ENCODE data around the gene SV2B.

SV2B gene

DNA sequence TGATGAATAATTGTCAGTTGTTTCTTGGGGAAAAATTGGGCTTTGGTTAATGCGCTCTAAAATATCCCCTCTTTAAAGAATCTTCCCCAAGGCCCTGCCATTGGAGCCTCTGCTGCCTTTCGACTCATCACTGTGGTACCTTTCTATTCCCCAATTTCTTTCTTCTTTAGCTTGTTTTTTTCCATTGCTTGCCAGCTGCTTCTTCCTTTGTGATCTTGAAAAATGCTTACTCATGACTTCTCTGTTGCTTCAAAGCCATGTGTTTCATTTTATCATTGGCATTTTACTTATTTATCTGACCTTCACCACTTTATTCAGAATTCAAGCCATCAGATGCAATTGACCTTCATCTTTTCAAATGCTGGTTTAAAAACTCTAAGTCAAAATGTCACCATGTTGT, 84.4 kb downstream of the SV2B start:
- in situ Hi-C loops (cut with MboI; ENCODE audit: low sequenced_read_pairs) = no loop called here

DNA sequence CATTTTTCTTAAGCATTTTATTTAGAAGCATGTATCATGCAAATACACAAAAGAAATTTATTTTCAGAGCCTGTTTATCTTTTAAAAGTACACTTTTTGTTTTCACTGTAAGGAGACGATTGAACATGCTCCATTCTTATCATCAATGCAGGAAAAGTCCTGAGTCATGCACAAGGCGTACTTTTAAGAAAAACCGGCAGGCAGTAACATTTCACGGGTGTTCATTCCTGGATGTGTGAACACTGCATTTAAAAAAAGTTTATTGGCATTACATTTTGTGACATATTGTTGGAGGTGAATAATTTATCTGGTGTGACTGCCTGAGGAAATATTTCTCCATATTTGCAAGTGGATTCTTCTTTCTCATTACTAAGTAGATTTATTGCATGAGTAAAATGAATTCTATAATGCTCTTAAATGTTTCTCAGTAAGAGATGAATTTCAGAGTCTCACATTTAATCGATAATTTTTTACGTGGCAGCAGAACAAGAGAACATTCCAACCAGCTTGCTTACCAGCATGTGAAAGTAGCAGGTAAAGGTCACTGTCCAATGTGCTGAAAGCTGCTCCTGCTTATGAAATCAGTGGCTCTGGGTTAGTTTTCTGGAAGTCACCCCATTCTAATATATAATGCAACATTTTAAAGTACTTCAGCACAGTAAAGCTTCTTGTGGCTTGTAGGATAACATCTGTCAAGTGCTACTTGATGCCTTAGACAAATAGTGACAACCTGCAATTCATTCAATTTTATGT, 87.0 kb downstream of the SV2B start:
- in situ Hi-C loops (cut with MboI; ENCODE audit: low sequenced_read_pairs) = no loop called here

DNA sequence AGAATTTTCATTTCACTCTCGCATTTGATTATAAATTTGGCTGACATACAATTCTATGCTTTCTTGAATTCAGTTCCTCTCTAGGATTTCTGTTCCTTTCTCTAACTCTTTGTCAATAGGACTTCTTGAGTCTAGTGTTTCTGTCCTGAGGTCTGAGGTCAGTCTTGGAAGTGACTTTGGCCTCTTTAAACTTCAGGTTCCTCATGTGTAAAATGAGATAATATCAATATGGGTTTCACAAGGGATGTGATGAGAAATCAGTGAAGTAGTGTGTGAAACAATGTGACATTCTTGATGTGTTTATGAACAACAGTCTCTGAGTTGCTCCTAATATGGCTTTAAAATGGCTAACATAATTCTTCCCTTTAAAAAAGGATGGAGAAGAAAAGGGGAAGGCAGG, 92.2 kb downstream of the SV2B start:
- in situ Hi-C loops (cut with MboI; ENCODE audit: low sequenced_read_pairs) = no loop called here

DNA sequence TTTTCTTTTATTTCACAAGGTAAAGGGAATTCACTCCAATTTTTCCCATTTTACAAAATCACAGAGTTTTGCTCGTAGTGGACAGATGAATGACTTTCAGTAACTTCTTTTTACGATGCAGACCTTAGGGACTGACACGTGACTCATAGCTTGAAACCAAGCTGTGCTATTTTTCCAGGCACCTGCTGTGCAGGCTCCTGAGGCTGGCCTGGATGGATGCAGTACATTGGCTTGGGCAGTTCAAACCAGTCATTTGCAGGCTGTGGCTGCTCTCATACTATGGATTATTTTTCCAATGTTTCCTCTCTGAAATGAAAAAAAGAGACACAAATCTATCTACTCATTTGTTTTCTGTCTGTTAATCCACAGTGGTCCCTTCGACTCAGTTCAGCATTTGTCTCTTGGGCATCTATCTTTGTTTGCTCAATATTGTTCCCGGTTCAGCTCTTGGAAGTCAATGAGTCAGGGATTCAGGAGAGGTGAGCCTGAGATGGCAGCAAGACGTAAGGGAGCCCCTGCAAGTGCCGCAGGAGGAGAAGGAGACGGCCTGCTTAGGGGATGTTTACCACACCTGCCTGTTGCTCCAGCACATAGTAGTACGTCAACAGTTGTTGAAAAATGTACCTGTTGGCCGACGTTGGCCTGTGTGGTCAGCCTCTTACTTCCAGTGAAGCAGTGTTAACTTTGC, 92.8 kb downstream of the SV2B start:
- in situ Hi-C loops (cut with MboI; ENCODE audit: low sequenced_read_pairs) = no loop called here

DNA sequence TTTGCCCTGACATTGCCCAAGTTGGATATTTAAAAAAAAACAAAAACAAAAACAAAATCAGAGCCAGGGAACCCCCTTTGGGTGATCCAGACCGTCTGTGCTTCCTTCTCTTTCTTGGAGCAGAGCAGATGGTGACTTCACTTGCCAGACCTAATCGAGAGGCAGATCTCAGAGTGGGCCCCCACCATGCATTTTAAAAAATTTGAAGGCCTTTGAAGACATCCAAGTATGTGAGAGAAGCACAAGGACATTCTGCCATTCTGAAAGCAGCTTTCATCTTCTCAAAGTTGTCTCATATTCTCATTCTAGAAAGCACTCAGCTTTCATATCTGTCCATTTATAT, 93.3 kb downstream of the SV2B start:
- in situ Hi-C loops (cut with MboI; ENCODE audit: low sequenced_read_pairs) = no loop called here

DNA sequence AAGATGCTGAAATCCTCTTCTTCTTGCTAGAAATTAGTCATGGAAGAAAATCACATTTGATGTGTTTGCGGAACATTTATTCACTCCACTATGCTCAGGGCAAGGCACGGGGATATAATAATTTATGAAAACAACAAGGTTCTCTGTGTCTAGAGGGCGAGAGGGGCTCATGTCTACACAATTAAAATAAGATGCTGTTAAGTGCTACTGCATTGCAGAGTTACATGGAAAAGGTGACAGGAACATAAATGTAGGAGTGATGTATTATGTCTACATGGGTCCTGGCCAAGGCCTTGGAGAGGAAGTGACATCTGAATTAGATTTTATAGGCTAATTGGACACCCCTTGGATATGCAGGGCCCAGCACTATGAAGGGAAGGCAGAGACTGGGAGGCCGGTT, 96.1 kb downstream of the SV2B start:
- in situ Hi-C loops (cut with MboI; ENCODE audit: low sequenced_read_pairs) = no loop called here

DNA sequence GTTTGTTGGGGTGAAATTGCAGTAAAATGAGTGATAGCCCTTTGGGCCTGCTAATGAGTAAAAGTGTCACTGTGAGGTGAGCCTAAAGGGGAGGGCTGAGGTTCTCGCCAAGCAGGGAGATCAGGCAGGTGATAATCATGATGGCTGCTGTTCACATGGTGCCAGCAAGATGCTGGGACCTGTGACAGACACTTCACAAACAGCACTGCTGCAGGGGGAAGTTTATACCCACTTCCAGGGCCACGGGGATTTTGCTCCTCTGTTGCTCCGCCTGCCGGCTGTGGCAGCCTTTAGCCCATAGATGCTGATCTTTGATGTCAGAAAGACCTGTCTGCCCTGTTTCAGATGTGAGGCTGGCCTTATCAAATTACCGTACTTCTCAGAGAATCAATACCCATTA, 96.7 kb downstream of the SV2B start:
- in situ Hi-C loops (cut with MboI; ENCODE audit: low sequenced_read_pairs) = no loop called here

DNA sequence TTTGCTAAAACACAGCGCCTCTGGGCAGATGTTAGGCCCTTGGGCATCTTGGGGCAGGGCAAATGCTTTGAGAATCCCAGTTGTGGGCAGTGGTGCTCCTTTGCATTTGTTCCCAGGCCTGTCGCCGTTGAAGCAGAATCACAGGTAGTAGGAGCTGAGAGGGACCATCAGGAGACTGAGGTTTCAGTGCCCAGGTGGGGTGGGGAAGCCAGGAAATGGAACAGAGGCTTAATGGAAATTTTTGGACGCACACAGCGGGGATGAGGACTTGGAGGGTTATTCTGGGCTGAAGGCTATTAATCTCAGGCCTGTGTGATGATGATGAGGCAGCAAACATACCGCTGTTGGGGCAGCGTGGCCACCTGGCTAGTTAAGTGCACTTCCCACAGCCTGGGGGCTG, 99.5 kb downstream of the SV2B start:
- in situ Hi-C loops (cut with MboI; ENCODE audit: low sequenced_read_pairs) = no loop called here

DNA sequence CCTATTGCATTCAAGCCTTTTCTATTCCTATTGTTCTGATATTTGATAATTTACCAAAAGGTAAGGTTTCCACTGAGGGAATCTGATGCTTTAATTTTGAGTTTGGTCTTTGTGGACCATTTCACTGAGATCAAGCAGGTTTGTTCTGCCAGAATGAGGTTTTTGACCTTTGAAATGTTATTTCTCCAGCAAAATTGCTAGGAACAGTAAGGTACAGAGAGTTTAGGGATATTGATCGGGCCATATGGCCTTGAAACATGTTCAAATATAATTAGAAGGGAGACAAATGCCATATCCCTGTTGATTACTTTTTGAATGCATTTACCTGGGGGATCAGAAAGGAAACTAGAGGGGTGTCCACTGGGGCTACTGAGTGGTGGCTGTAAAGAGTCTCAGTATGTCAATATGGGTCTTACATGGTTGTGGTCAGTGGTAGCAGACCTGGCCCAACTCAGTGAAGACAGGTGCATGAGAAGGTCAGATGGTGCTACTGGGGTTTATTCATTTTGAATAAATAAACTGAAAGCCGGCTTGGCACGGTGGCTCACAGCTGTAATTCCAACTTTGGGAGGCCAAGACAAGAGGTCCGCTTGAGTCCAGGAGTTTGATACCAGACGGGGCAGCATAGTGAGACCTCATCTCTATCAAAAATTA, 100.2 kb downstream of the SV2B start:
- in situ Hi-C loops (cut with MboI; ENCODE audit: low sequenced_read_pairs) = no loop called here

DNA sequence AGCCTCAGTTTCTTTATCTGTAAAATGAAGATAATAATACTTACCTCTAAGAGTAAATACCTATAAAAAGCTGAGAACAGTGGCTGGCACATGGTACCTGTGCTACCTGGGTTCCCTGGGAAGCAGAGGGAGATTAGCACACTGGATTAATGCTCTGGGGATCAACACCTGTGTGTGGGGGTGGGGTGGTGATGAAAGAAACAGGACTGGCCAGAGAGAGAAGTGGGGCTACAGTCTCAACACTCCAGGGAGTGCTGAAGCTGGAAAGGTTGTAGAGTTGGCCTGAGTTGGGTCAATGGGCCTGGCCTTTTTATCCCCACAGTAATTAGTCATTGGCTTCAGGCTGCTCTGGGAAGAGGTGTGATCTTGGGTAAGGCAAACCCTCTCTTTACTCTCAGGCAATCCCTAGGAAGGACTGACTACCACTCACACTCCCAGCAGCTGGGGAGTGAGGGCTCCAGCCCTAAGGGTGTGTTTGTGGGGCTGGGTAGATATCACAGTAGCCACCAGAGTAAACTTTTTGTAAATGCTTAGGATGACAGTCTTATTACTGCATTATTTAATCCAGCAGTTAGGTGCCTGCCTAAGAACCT, 102.5 kb downstream of the SV2B start:
- in situ Hi-C loops (cut with MboI; ENCODE audit: low sequenced_read_pairs) = no loop called here

DNA sequence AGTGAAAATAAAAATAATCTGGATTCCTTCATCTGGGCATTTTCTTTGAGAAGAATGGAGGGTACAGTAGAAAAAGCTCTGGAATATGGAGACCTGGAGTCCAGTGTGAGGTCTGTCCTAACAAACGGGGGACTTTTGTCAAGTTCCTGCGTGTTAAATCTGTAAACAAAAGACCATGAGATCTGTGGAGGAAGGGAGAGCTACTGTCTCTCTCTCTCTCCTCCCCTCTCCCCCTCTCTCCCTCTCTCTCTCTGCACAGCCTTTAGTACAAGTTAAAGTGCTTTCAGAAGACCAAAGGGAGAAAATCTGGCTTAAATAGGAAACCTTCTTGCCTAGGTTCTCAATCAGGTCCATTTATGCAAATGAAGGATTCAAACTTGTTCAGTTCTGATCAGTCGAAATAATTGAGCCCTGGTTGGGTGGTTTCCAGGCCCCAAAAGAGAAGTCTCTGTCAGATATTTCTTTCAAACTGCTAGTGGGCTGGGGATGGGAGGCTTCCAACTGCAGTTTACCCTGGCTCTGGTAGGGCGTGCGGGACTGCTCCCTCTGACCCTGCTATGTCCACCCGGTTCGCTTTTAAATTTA, 103.7 kb downstream of the SV2B start:
- in situ Hi-C loops (cut with MboI; ENCODE audit: low sequenced_read_pairs) = no loop called here

DNA sequence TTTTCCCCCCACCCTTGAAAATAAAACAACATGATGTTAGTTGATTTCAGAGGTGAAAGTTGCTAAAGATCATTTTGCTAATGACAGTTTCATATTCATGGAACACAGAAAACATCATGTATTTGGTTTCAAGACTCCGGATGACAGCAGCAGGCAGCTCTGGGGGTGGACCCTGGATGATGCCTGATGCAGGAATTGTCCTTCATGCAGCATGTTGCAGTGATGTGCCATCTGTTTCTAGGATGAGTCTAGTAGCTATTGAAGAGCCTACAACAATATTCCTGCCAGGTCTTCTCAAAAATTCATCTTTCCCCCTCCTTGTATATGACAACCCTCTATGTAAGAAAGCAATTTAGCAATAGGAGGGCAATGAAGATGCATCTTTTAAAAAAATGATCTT, 108.3 kb downstream of the SV2B start:
- in situ Hi-C loops (cut with MboI; ENCODE audit: low sequenced_read_pairs) = no loop called here

DNA sequence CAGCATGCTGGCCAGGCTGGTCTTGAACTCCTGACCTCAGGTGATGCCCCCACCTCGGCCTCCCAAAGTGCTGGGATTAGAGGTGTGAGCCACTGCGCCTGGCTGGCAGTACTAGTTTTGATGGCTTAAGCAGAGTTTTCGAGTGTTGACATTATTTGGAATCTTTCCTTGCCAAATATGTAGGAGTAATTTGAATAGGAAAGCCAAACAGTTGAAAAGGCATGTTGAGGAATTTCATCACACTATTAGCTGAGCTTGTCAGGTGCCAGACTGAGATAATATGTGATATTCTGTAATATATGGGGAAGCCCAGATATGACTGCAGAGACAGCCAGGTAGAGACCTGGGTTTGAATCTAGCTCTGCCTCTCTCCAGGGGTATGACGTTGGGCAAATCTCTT, 109.3 kb downstream of the SV2B start:
- in situ Hi-C loops (cut with MboI; ENCODE audit: low sequenced_read_pairs) = no loop called here

DNA sequence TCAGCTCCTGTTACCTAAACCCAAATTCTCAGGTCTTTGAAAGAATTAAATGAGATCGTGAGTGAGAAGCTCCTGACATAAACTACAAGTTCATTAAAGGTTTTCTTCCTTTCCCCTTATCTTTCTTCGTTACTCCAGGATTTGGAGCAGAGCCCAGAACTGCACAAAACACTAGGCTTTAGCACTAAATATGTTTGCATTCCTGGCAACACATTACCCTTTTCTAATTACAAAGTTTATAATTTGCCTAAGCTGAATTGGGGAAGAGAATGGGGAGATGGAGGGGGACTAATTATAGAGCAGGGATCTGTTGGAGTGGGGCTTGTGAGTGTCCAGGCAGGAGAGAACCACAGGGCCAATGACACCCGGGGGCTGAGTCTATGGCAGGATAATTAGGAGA, 109.7 kb downstream of the SV2B start:
- in situ Hi-C loops (cut with MboI; ENCODE audit: low sequenced_read_pairs) = no loop called here

DNA sequence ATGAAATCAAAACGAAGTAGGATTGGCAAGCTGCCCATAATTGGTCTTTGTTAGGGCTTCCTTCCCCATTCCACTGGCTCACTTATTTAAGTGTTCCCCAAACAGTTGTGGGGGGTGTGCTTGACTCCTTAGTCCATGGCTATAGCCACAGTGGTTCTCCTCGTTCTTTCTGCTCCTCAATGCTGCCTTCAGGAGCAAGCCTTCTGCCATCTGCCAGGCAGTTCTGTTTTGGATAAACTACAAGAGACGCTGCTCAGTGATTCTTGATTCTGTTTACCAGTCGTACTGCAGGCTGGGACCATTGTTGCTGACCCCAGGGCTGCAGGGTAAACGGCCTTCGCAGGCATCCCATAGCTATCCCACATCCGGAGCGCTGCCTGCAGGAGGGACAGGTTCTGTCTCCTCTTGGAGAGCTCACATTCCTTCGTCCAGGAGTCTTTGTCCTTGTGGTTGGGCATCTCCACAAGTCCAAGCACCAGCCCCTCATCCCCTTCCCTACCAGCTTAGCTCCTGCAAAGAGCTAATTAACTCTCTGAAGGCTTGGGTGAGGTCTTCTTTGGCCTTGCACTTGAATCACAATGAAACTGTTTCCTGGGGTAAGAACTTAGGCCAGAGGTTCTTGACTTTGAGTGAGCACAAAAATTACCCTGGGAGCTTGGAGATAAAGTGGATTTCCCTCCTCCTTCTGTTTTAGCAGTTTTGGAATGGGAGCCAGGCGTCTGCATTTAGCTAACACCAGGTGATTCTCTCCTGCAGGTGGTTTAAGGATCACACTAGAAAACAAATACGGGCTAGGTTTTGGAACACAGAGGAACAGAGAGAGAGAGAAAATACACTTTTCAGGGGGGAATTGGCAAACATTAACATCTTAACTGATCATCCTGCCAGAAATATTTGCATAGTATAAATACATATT, 114.9 kb downstream of the SV2B start:
- in situ Hi-C loops (cut with MboI; ENCODE audit: low sequenced_read_pairs) = no loop called here

DNA sequence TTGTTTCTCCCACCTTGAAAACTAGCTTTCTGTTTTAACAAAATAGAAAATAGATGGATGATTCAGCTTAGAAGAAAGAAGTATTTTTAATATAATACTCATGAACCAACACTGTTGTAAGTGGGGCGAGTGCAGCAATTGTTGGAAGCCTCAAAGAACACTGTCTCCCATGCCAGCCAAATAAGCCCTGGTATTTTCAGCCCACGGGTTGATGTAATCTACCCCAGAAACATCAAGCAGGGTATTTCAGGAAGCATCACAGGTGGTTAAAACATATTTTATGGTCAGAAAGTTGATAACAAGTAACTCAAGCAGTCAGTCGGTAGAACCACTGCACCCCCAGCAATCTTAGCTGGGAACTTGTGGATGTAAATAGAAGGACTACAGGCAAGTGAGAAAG, 115.9 kb downstream of the SV2B start:
- in situ Hi-C loops (cut with MboI; ENCODE audit: low sequenced_read_pairs) = no loop called here

DNA sequence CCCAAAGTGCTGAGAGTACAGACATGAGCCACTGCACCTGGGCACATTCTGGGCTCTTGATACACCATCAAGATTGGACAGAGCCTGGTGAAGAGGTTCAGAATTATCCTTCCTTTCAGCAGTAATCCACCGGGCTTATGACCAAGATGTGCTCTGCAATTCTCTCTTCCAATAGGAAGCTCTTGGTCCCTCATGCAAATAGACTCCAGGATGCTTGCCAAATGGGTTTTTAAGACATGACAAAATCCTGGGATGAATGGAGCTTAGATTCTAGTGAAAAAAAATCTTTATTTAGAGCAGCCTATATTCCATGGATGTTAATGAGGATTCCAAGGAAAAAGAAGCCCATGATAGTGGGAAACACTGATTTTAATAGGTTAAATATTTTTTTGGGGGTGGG, 119.1 kb downstream of the SV2B start:
- in situ Hi-C loops (cut with MboI; ENCODE audit: low sequenced_read_pairs) = no loop called here

DNA sequence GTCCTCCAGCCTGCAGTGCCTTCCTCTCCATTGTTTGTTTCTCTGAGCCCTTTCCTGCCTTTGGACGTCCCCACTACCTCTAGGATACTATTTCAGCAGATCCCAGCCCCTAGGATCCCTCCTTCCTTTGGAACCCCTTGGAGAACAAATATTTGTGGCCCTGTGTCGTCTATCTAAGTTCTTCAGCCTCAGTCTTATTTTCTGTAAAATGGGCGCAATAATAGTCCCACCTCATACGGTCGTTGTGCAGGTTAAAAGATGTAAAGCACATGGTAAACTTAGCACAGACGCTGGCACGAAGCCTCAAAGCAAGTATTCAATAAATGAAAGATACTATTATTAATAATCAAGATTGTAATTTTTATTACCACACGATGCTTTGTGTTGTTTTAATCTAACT, 122.0 kb downstream of the SV2B start:
- in situ Hi-C loops (cut with MboI; ENCODE audit: low sequenced_read_pairs) = no loop called here

DNA sequence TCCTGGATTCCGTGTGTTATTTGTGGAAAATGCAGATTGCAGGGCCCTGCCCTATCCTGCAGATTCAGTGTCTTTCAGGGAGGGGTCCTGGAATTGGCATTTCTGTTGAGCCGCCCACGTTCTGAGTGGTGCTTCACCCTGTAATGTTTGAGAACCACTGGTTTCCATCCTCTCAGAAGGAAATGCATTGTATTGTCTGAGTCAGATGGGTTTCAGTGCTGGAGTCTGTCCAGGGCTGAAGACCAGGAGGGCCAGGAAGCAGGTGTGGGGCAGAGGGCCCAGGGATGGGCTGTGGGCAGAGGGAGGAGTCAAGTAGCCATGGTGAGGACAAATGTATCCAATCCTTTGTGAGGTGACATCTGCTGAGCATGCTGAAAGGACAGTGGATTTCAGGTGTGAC, 123.8 kb downstream of the SV2B start:
- in situ Hi-C loops (cut with MboI; ENCODE audit: low sequenced_read_pairs) = no loop called here

DNA sequence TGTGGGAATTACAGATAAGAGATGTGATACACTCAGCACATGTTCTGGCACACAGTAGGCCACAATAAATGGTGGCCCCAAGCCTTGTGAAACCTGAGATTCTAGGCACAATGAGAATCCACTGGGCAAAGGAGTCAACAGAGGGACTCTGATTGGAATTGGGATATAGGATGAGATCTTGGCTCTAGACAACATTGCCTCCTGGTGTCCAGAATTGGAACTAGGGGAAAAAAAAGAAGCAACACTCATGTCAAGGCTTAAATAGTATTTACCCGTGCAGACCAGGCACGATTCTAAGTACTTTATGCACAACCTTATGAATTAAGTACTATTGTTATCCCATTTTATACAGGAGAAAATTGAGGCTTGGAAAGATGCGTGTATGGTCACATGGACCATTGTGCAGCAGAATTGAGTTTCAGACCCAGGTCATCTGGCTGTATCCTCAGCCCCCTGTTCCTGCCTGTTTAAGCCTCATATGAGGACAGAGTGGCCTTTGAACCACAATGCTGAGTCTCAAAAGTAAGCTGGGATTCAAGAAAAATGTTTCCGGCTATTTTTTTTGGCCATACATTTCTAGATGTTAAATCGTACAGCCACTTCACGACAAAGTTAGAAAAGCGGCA, 124.8 kb downstream of the SV2B start:
- in situ Hi-C loops (cut with MboI; ENCODE audit: low sequenced_read_pairs) = no loop called here

Data from HL-60/S4 treated with retinoic acid at 250 ng/mL for 4 days and 3 days (cell line).